Renal cortex interstitium (tissue), 11 donors: ENCODE results near the gene NMU. TPM values are rescaled to one million over a fixed set of nuclear protein-coding genes. Genes with fewer than 3 reads are reported as not detected.
"Not testable (repeated sequence)": the region's sequence is repeated elsewhere in the genome, so short reads cannot be mapped to it uniquely, and the experiment has no call there.

ENCODE experiments used
- DNase-seq, 11 donors: peaks; one replicate each; pipeline ENCODE4 v3.0.0-alpha.2; 2013; ENCODE audit warnings: low read depth in 9 of 11, low spot score in 4 of 11; ENCODE audit errors: extremely low read depth in 1 of 11
- polyA plus RNA-seq, 3 donors: library from polyadenylated mRNA; unstranded; fragments of 120-200 nt; gene quantifications; one replicate each; pipeline ENCODE4 v1.2.1, GENCODE V29; 2013; ENCODE audit not compliant: insufficient read length in 3 of 3

NMU gene
- polyA plus RNA-seq, 3 donors: 10.6 to 30.0 (median 12.9) TPM

- peak in 1 of 11 donors; percentile 3 for DNase-seq
These were observed 530 bp upstream of the NMU start for GRCh38 chr4:55636656-55636999.

- peak in 2 of 11 donors; percentile 1 to 17 for DNase-seq
These were observed 816 bp downstream of the NMU start for GRCh38 chr4:55635282-55635681.

GRCh38 chr4:55634417-55635128 is 1.5 kb downstream of the NMU start:
- DNase-seq: no peak

GRCh38 chr4:55633903-55634302 is 2.2 kb downstream of the NMU start:
- no peak for DNase-seq

- DNase-seq: no peak
These were observed 10.3 kb downstream of the NMU start for GRCh38 chr4:55625835-55626234.

- DNase-seq: not testable (repeated sequence)
These were observed 12.0 kb downstream of the NMU start for GRCh38 chr4:55624063-55624462.

- no peak for DNase-seq
These were observed 17.5 kb downstream of the NMU start for GRCh38 chr4:55618546-55619143.

- no peak for DNase-seq
These were observed 18.4 kb downstream of the NMU start for GRCh38 chr4:55617587-55618197.

- DNase-seq: no peak
These were observed 21.1 kb downstream of the NMU start for GRCh38 chr4:55615008-55615407.

- DNase-seq: no peak
These were observed 22.5 kb downstream of the NMU start for GRCh38 chr4:55613621-55614020.

GRCh38 chr4:55612341-55612740 is 23.8 kb downstream of the NMU start:
- no peak for DNase-seq

- DNase-seq: no peak
These were observed 24.6 kb downstream of the NMU start for GRCh38 chr4:55611358-55612059.

- DNase-seq: no peak
These were observed 25.7 kb downstream of the NMU start for GRCh38 chr4:55610381-55610780.

- DNase-seq: no peak
These were observed 26.7 kb downstream of the NMU start for GRCh38 chr4:55609393-55609866.

GRCh38 chr4:55608591-55608990 is 27.5 kb downstream of the NMU start:
- DNase-seq: no peak

GRCh38 chr4:55604996-55605395 is 31.1 kb downstream of the NMU start:
- no peak for DNase-seq

- DNase-seq: no peak
These were observed 35.5 kb downstream of the NMU start for GRCh38 chr4:55600640-55601039.

GRCh38 chr4:55598641-55599040 is 37.5 kb downstream of the NMU start:
- no peak for DNase-seq

- DNase-seq: no peak
These were observed 44.1 kb downstream of the NMU start, which contains the start of gene PDCL2 for GRCh38 chr4:55592014-55592413. TSS of gene PDCL2 (minus strand) at chr4:55592245. CDS start at chr4:55592109, 136 bp downstream.

- no peak for DNase-seq
These were observed 47.9 kb downstream of the NMU start for GRCh38 chr4:55588160-55588559.
